ENCODE measurements around the gene MRGPRF.

GRCh38 chr11:68955607-68955958 is 57.5 kb downstream of the MRGPRF start:
- TF ChIP-seq CTCF (IDR thresholded peaks at IDR 0.05; ENCODE audit: borderline replicate concordance, extremely low read depth, low read length, poor library complexity, severe bottlenecking) (no peak), EZH2 (IDR thresholded peaks at IDR 0.05; ENCODE audit: borderline replicate concordance, low read depth, low read length, severe bottlenecking) (no peak)
